Posterior cingulate gyrus (tissue), 11 donors: ENCODE measurements around the gene MRTFA.
"Not testable (repeated sequence)": the region's sequence is repeated elsewhere in the genome, so short reads cannot be mapped to it uniquely, and the experiment has no call there.

Experiments used
- DNase-seq, 10 donors: peaks; one replicate each; pipeline versions ENCODE4 v3.0.0 to v3.0.0-alpha.2; 2020 to 2021; ENCODE audit warnings: mixed read lengths in 3 of 10
- intact Hi-C: fragments of 100-400 bp; cut with DNase I; formaldehyde crosslinking; loops from one replicate; pipeline ENCODE4 v1.15.1; 2023

The MRTFA gene

DNA sequence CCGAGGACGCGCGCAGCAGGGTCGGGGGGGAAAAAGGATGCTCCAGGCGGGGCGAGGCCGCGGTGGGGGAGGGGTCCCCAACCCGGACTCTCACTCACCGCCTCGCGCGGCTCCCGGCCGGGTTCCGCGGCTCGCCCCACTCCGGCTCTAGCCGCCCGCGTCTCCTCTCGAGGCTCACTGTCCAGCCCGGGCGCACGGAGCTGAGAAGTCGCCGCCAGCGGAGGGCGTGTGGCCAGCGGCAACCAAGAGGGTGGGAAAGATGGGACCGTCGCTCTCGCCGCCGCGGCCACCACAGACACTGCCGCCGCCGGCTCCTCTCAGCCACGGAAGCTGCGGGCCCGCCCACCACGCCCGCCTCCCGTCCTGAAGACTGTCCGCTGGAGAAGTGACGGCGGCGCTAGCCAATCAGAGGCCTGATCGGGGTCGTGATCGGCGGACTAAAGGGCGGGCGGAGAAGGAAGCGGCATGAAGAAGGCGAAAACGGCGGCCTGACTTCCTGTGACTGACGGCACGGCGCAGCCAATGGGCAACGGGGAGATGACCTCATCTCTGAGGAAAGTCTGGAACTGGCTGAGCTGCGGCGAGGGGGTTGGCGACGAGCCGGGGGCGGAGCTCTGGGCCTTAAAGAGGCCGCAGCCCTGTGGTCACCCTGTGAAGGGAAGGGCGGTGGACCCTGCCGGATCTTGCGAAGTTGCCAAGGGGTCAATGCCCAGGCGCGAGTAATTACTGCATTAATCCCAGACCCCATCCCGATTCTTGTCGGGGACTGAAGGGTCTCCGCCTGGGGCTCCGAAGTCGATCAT is at the start of gene MRTFA:
TSS of gene MRTFA (minus strand) at position 340 of the 803 bp plus-strand sequence.
- peak; percentile 100 for DNase-seq
- intact Hi-C loops = loop anchor here (2.0 kb wide), 1 partner anchor 14 kb away; no protein-coding TSS in a partner anchor

DNA sequence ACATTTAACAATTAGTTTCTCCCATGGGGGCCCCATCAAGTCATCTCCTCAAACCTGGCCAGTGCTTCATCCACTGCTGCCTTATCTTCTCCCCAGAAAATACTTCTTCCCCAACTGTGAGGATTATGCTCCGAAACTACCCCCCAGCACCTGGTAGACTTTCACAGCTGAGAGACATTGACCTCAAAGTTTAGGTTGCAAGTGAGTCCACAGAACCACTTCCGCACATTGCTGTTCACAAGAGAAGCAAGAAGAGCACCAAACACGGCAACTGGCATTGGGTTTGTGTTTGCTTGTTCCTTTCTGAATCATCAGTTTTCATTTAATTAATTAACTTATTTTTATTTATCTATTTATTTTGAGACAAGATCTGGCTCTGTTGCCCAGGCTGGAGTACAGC is 48.9 kb upstream of the MRTFA start:
- intact Hi-C loops = no loop called here
- no peak for DNase-seq

DNA sequence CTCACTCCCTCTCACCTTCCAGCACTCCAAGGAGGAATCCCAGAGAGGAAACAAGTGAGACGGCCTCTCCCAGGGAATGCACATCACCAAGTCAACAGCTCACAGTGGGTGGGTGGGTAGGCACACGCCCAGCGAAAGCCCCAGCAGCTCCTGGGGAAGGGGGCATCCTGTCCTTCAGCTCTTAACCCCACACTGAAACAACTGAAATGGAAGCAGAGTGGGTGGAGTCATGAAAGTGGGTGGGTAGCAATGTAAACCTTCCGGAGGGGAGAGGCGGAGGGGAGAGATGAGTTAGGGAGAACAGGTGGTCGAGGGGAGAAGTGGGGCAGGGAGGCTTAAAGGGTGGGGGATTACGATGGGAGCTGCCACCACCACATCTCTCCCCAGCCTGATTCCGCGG is 48.2 kb upstream of the MRTFA start:
- DNase-seq = peak in 1 of 10 donors; percentile 20
- intact Hi-C loops = no loop called here

DNA sequence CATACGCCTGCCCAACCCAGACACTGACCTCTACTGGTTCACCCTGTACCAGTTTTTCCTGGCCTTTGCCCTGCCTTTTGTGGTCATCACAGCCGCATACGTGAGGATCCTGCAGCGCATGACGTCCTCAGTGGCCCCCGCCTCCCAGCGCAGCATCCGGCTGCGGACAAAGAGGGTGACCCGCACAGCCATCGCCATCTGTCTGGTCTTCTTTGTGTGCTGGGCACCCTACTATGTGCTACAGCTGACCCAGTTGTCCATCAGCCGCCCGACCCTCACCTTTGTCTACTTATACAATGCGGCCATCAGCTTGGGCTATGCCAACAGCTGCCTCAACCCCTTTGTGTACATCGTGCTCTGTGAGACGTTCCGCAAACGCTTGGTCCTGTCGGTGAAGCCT is 44.9 kb upstream of the MRTFA start:
- DNase-seq = peak in 1 of 10 donors; percentile 79
- intact Hi-C loops = no loop called here

DNA sequence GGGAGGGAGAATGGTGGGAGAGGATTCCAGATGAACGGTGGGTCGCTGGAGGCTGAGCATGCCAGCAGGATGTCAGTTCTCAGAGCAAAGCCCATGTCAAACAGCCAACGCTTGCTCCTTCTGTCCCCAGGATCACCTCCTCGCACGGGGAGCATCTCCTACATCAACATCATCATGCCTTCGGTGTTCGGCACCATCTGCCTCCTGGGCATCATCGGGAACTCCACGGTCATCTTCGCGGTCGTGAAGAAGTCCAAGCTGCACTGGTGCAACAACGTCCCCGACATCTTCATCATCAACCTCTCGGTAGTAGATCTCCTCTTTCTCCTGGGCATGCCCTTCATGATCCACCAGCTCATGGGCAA is 44.3 kb upstream of the MRTFA start:
- intact Hi-C loops = no loop called here
- DNase-seq = peak in 2 of 10 donors; percentile 66 to 67

DNA sequence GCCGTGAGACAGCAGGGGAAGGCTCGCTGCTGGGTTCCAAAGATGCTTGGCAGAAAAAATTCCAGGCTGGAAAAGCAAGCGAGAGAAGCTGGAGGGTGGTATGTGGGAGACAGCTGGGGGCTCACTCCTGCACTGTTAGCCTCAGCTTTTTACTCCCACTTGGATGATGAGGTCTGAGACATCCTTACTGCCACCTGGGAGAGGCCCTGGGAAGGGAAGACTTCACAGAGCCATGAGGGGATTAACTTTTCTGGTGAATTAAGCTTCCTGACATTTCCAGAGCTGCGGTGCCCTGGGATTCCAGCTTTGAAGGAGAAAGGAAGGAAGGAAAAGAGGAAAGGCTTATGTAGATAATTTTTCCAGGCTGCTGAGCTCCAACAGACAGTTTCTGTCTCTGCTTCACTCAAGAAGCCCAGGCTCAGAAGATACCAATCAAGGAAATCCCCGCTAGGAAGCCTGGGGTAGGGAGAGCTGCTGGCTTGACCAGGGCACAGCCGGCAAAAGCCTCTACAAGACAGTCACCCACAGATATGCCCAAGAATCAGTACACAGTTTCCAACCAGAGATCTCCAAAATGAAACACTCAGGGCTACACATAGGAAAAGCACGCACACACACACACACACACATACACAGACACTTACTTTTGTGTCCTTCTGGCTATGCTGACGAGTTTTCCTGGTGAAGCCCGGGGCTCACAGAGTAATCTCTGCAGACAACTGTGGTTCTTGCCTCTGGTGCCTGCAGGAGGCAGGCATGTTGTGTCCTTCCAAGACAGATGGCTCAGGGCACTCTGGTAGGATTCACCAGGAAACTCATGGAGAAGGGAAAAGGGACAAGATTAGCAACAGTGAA is 43.7 kb upstream of the MRTFA start:
- intact Hi-C loops = no loop called here
- peak in 4 of 10 donors; percentile 28 to 89 (median 66) for DNase-seq

DNA sequence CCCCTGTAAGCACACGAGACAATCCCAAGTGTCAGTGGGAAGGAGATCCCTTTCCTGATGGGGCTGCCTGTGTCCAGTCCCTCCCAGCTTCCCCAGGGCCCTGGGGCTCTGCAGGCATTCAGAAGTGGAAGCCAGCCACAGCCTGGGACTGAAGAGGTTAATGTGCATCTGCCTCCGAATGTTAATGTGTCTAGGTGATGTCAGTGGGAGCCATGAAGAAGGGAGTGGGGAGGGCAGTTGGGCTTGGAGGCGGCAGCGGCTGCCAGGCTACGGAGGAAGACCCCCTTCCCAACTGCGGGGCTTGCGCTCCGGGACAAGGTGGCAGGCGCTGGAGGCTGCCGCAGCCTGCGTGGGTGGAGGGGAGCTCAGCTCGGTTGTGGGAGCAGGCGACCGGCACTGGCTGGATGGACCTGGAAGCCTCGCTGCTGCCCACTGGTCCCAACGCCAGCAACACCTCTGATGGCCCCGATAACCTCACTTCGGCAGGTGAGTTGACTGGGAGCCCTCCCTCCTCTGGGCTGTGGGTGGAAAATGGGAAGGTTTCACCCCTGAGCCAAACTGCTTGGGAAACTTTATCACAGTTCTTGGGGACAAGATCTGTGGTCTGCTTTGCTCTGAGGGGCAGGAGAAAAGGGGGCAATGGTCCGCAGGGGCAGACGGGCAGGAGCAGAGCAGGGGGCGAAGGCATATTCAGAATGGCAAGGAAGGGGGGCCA is 42.9 kb upstream of the MRTFA start, which contains the start of gene MCHR1:
TSS of gene MCHR1 (plus strand) at position 236 of the 715 bp plus-strand sequence. CDS start at position 405, 169 bp downstream.
- peak in 5 of 10 donors; percentile 26 to 90 (median 82) for DNase-seq
- intact Hi-C loops = no loop called here

DNA sequence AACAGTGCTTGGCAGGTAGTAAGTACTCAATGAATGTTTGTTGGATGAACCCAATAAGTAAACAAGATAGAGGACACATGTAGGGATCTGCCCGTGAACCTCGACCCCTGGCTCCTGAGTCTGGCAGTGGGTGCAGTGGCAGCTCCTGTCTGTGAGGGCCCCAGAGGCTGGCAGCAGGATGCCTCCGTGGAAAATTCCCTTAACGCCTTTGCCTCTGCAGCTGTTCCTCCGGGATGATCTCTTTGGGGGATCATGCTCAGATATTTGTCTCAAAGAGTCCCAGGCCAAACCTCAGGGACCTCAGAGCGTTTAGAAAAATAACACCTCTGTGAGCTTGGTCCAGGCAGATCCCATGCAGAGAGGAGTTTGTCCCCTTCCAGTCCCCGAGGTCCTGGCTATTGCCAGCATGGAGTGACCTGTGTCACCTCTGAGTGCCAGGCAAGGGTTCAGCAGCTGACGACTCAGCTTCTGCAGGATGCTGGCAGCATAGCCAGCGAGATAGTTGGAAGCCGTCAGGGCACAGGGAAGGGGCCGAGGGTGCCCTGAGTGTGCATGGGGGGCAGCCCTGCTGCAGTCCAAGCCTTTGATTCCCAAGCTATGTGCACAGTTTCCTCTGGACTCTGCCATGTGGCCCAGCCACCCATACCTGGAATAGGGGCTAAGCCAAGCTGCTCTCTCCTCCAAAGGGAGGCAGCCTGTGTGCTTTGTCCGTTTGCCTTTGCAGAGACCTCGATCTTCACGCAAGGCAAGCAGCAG is 42.2 kb upstream of the MRTFA start:
- intact Hi-C loops = no loop called here

DNA sequence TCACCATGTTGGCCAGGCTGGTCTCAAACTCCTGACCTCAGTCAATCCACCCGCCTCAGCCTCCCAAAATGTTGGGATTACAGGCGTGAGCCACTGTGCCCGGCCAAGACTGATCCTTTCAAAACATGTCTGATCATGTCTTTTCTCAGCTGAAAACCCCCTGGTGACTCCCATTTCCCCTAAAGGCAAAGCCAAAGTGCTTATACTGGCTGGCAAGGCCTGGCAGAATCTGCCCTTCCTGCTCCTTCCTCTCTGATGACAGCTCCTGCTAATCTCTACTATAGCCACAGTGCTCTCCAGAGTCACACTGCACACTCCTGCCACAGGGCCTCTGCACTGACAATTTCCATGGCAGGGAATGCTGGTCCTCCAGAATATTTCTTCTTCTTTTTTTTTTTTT is 40.1 kb upstream of the MRTFA start:
- DNase-seq = no peak
- intact Hi-C loops = no loop called here

More for the DNA sequence above, 42.2 kb upstream of the MRTFA start:
- no peak for DNase-seq

DNA sequence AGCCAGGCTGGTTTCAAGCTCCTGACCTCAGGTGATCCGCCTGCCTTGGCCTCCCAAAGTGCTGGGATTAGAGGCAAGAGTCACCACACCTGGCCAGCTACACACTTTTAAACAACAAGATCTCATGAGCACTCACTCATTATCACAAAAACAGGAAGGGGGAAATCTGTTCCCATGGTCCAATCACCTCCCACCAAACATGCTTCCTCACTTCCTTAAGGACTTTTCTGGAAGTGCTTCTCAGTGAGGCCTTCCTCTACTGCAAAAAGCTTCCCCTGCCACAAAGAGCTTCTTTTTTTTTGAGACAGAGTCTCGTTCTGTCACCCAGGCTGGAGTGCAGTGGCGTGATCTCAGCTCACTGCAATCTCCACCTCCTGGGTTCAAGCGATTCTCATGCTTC is 39.6 kb upstream of the MRTFA start:
- intact Hi-C loops, DNase-seq: not testable (repeated sequence)

DNA sequence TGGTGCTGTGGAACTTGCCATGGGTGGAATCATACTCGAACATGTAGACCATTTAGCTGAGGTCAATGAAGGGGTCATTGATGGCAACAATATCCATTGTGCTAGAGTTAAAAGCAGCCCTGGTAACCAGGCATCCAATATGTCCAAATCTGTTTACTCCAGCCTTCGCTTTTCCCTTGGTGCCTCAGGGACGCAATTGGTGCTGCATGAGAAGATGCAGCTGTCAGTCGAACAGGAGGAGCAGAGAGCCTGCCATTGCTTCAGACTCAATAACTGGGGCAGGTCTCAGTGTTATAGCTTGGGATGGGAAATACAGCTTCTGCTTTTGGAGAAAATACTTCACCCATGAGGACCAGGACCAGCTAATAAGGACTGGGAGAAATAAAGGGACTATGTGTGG is 37.8 kb upstream of the MRTFA start:
- no peak for DNase-seq
- intact Hi-C loops = no loop called here

DNA sequence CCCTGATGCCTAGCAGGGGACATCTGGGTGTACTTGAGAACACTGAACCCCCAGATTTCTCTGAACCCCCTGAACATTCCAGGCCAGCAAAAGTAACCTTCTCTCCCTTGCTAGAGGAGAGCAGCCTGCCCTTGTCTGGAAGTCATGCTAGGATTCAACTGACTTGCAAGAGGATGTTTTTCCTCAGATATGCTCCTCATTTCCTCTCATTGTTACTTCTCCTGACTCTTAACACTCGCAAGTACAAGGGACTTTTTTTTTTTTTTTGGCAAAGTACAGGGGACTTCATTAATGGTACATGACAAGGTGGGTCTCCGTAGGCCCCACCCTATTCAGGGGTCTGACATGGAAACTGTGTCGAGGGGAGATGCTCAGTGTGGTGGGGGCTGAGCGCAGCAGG is 36.5 kb upstream of the MRTFA start:
- intact Hi-C loops = no loop called here

DNA sequence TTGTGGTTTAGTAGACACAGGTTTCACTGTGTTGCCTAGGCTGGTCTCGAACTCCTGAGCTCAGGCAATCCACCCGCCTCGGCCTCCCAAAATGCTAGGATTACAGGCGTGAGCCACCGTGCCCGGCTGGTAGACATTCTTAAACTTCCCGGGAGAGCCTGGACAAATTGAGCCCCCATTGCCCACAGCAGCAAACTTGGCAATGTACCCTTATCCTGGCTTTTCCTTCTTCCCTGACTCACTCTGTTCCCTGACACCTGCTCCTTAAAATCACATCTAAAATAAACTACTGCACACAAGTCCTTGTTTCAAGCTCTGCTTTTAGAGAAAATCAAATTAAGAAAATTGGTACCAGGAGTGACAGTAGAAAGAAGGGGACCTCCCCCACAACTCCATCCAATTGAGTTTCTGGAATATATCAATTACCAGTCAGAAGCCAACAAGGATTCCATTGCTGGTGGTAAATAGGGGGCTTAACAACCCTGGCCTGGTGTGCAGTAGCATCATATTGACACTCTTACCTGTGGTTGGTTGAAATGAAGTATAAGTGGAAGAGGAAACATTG is 35.4 kb upstream of the MRTFA start:
- peak in 1 of 10 donors; percentile 51 for DNase-seq
- intact Hi-C loops = no loop called here

More for the DNA sequence above, 36.5 kb upstream of the MRTFA start:
- peak in 1 of 10 donors; percentile 15 for DNase-seq

DNA sequence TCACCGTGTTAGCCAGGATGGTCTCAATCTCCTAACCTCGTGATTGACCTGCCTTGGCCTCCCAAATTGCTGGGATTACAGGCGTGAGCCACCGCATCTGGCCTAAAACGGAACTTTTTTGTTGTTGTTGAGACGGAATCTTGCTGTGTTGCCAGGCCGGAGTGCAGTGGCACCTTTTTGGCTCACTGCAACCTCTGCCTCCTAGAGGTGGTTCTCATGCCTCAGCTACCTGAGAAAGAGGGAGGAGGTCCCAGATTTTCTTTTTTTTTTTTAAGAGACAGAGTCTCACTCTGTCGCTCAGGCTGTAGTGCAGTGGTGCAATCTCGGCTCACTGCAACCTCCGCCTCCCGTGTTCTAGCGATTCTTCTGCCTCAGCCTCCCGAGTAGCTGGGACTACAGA is 34.9 kb upstream of the MRTFA start:
- intact Hi-C loops = no loop called here
- DNase-seq = no peak

DNA sequence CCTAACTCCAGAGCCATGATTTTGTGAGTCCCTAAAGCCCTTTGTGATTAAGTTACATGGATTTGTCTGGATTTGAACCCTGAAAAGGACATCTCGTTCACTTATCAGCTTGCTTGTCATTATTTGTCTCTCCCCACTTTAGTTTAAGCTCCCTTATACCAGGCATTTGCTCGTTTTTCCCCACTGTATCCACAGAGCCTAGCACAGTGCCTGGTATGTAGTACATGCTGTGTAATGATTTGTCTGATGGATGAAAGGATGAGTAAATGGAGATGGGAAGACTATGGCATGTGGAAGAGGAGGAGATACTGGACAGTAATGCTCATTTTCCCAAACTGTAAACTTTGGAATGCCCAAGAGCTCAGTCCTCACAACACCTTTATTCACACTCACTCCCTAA is 33.5 kb upstream of the MRTFA start:
- no peak for DNase-seq
- intact Hi-C loops = no loop called here

DNA sequence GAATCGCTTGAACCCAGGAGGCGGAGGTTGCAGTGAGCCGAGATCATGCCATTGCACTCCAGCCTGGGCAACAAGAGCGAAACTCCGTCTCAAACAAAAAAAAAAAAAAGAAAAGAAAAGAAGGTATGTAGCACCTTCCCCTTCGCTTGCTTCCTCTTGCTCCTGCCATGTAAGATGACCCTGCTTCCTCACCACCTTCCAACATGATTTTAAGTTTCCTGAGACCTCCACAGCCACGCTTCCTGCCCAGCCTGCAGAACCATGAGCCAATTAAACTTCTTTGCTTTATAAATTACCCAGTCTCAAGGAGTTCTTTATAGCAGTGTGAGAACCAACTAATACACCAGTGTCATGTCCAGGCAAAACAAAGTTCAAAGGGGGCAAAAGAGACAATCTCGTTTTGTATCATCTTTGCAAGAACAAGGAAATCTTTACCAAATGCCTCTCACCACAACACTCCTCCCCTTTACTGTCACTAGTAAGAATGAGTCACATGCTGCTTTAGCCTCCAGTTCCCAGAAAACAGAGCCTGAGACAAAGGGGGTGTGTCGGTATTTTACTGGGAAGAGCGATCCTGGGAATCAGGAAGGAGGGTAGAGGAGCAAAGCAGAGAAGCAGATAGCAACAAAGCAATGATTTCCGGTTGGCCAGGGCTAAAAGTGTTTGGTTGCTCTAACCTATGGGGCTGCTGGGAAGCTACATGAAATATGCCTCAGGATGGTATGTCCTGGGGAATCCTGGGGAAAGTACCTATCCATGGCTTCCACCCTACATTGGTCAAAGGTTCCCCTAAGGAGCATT is 32.3 kb upstream of the MRTFA start:
- intact Hi-C loops = no loop called here
- no peak for DNase-seq

DNA sequence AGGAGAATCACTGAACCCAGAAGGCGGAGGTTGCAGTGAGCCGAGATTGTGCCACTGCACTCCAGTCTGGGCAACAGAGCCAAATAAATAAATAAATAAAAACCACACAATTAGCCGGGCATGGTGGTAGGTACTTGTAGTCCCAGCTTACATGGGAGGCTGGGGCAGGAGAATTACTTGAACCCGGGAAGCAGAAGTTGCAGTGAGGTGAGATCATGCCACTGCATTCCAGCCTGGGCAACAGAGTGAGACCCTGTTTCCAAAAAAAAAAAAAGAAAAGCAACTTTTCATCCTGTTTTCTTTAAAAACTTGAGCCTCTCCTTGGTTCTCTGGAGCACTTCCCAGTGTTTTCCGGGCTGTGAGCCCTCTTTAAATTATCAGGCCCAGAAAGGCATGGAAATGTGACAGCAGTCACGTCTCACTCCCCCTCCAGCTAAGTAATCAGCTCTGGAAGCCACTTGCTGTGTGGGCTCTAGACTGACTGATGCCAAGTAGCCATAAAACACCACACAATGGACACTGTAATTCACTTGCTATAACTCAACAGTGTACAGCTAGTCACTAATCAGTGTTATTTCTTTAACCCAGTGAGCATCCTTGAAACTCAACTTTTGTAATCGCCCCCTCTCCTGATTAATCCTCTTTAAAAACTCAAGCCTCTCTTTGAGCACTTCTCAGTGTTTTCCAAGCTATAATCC is 29.8 kb upstream of the MRTFA start:
- DNase-seq = no peak
- intact Hi-C loops = no loop called here

DNA sequence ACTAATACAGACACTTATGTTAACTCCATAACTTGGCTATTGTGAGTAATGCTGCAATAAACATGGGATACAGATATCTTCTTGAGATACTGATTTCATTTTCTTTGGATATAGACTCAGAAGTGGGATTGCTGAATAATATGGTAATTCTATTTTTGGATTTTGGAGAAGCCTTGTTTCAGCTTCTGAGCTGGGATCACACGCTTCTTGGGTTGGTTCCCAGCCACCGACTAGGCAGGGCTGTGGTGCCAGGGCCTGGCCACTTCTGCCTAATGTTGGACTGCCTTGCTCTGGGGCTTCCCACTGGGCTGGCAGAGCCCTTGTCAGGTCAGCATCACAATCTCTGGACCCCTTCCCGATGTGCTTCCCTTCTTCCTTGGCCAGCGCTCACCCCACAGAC is 28.8 kb upstream of the MRTFA start:
- intact Hi-C loops = no loop called here
- peak in 9 of 10 donors; percentile 27 to 93 (median 64) for DNase-seq
